SKM-1 (cell line): Measurements from ENCODE around the gene SRPRA.
A peak's percentile ranks its signal among the peaks of the same experiment; 100 is the strongest.
"Not testable (repeated sequence)": the region's sequence is repeated elsewhere in the genome, so short reads cannot be mapped to it uniquely, and the experiment has no call there.

Source experiments
- DNase-seq: peaks from one replicate; lab custom pipeline; 2025; ENCODE audit not compliant: unreplicated experiment; lab: John Stamatoyannopoulos, UW

Gene SRPRA

GRCh38 chr11:126268708-126269579, at the start of gene SRPRA, which contains the start of gene FOXRED1:
SRPRA (minus strand) TSS chr11:126268895; CDS start chr11:126268804, 91 bp downstream.
FOXRED1 (plus strand) TSS chr11:126269154; CDS start chr11:126269207, 53 bp downstream.
- DNase-seq, result peak; percentile 96

GRCh38 chr11:126317756-126318573, 49.3 kb upstream of the SRPRA start:
- no peak for DNase-seq

- no peak for DNase-seq
These were observed 48.7 kb upstream of the SRPRA start for GRCh38 chr11:126317432-126317755.

- DNase-seq, result no peak
These were observed 45.1 kb upstream of the SRPRA start for GRCh38 chr11:126313826-126314225.

GRCh38 chr11:126312961-126313360, 44.3 kb upstream of the SRPRA start:
- DNase-seq, result no peak

GRCh38 chr11:126311401-126312291, 43.0 kb upstream of the SRPRA start:
- peak; percentile 93 for DNase-seq

- no peak for DNase-seq
These were observed 42.3 kb upstream of the SRPRA start for GRCh38 chr11:126310992-126311310.

GRCh38 chr11:126310200-126310991, 41.7 kb upstream of the SRPRA start:
- DNase-seq, result peak; percentile 28

GRCh38 chr11:126308771-126309170, 40.1 kb upstream of the SRPRA start:
- not testable (repeated sequence) for DNase-seq

- DNase-seq, result no peak
These were observed 39.6 kb upstream of the SRPRA start for GRCh38 chr11:126308271-126308671.

GRCh38 chr11:126307706-126308105, 39.0 kb upstream of the SRPRA start:
- no peak for DNase-seq

- DNase-seq, result no peak
These were observed 37.0 kb upstream of the SRPRA start for GRCh38 chr11:126305699-126306098.

- DNase-seq, result no peak
These were observed 35.9 kb upstream of the SRPRA start for GRCh38 chr11:126304457-126305075.

GRCh38 chr11:126303623-126304456, 35.1 kb upstream of the SRPRA start, which contains the start of gene DCPS:
DCPS (plus strand) TSS chr11:126304060; CDS start chr11:126304081, 21 bp downstream.
- peak; percentile 66 for DNase-seq

GRCh38 chr11:126297004-126297403, 28.3 kb upstream of the SRPRA start:
- DNase-seq, result no peak

- no peak for DNase-seq
These were observed 25.0 kb upstream of the SRPRA start for GRCh38 chr11:126293726-126294125.

- no peak for DNase-seq
These were observed 22.2 kb upstream of the SRPRA start for GRCh38 chr11:126290887-126291286.

- no peak for DNase-seq
These were observed 19.5 kb upstream of the SRPRA start for GRCh38 chr11:126288237-126288636.

- no peak for DNase-seq
These were observed 16.1 kb upstream of the SRPRA start for GRCh38 chr11:126284829-126285228.
